Panc1 (cell line): ENCODE data around the gene AFG1L. TPM values are rescaled to one million over a fixed set of nuclear protein-coding genes. Genes with fewer than 3 reads are reported as not detected.

Experiments used
- ATAC-seq: fragments of 200-7000 bp; cut with Tn5 transposase; 2 replicates; pipeline ENCODE4 v1.9.1; 2020; ENCODE audit warnings: mild to moderate bottlenecking, moderate library complexity
- BruUV-seq: library from RNA; stranded (reverse); fragments of 400-500 nt; replicated peaks from 2 replicates; lab custom pipeline; 2021; lab: Mats Ljungman, UMichigan
- CTCF ChIA-PET: fragments of 300-600 bp; sonication (Branson Sonifier 250); formaldehyde crosslinking; loops from one replicate; lab custom pipeline; 2022; ENCODE audit warnings: antibody characterized with exemption; lab: Charles Lee
- POLR2A ChIA-PET: fragments of 300-600 bp; sonication (Branson Sonifier 250); formaldehyde crosslinking; loops from one replicate; lab custom pipeline; 2022; ENCODE audit warnings: antibody characterized with exemption; lab: Charles Lee
- DNase-seq: peaks from one replicate; pipeline ENCODE4 v3.0.0-alpha.2; 2010; ENCODE audit warnings: low read depth, low spot score
- H3K27ac ChIP-seq: 2 replicates; pipeline ENCODE4 v1.5.1; 2011; ENCODE audit warnings: mild to moderate bottlenecking, low read length, inconsistent platforms
- H3K27me3 ChIP-seq: fragments of 200-500 bp; sonication (Bioruptor generic); 2 replicates; pipeline ENCODE4 v1.6.0; 2014; ENCODE audit warnings: low read length, inconsistent platforms; ENCODE audit not compliant: control insufficient read depth, insufficient read depth
- H3K36me3 ChIP-seq: fragments of 200-500 bp; sonication (Bioruptor generic); 2 replicates; pipeline ENCODE4 v1.5.1; 2014; ENCODE audit warnings: inconsistent platforms, mild to moderate bottlenecking, low read length, moderate library complexity; ENCODE audit not compliant: control insufficient read depth, insufficient read depth
- H3K4me1 ChIP-seq: 2 replicates; pipeline ENCODE4 v1.5.1; 2011; ENCODE audit warnings: inconsistent platforms, mild to moderate bottlenecking, low read length, moderate library complexity; ENCODE audit not compliant: control insufficient read depth, insufficient read depth
- H3K4me3 ChIP-seq, 2 experiments: 2 replicates each; pipeline ENCODE4 v1.5.1; 2011 to 2012; ENCODE audit warnings: low read depth in 2 of 2, low read length in 2 of 2, mild to moderate bottlenecking in 2 of 2, inconsistent platforms in 1 of 2, moderate library complexity in 1 of 2
- H3K9me3 ChIP-seq: fragments of 200-500 bp; sonication (Bioruptor generic); 2 replicates; pipeline ENCODE4 v1.5.1; 2014; ENCODE audit warnings: low read depth, mild to moderate bottlenecking, inconsistent platforms, low read length, moderate library complexity; ENCODE audit not compliant: control insufficient read depth, insufficient read depth
- POLR2AphosphoS5 ChIP-seq: IDR thresholded peaks from 2 replicates; pipeline ENCODE4 v1.6.1; 2012; ENCODE audit warnings: mild to moderate bottlenecking, low read depth, low read length, moderate library complexity
- SIN3A ChIP-seq: IDR thresholded peaks from 2 replicates; pipeline ENCODE4 v1.6.1; 2012; ENCODE audit warnings: low read depth, mild to moderate bottlenecking, low read length, moderate library complexity, borderline replicate concordance; ENCODE audit not compliant: insufficient read depth
- TCF7L2 ChIP-seq: IDR thresholded peaks from 2 replicates; pipeline ENCODE4 v1.6.1; 2011; ENCODE audit warnings: mild to moderate bottlenecking, low read depth, low read length, inconsistent platforms
- in situ Hi-C: cut with HindIII; loops from 2 replicates; pipeline ENCODE4 v1.10.0; 2016; ENCODE audit warnings: low sequenced_read_pairs, low pct_unique_long_range_greater_than_20kb
- intact Hi-C: fragments of 100-400 bp; cut with micrococcal nuclease; formaldehyde crosslinking; loops from one replicate; pipeline ENCODE4 v1.10.0; 2022; ENCODE audit not compliant: unreplicated experiment
- total RNA-seq: library from RNA; stranded (reverse); gene quantifications from one replicate; pipeline ENCODE4 v1.2.1, GENCODE V29; 2021; ENCODE audit not compliant: unreplicated experiment
- TF ChIP-seq, protein P1 (sequence below): fragments of 450-650 bp; IDR thresholded peaks from 2 replicates; pipeline ENCODE4 v1.5.1; 2017; ENCODE audit warnings: mild to moderate bottlenecking
- TF ChIP-seq, protein P2 (sequence below), 2 experiments: IDR thresholded peaks; 2 replicates each; pipeline ENCODE4 v1.6.1; 2011 to 2012; ENCODE audit warnings: low read depth in 2 of 2, control low read depth in 1 of 2, low read length in 1 of 2, mild to moderate bottlenecking in 1 of 2, moderate library complexity in 1 of 2; ENCODE audit not compliant: insufficient read depth in 1 of 2

Gene AFG1L
- total RNA-seq, 1 experiment from 2014 or later, result 12.4 TPM

DNA sequence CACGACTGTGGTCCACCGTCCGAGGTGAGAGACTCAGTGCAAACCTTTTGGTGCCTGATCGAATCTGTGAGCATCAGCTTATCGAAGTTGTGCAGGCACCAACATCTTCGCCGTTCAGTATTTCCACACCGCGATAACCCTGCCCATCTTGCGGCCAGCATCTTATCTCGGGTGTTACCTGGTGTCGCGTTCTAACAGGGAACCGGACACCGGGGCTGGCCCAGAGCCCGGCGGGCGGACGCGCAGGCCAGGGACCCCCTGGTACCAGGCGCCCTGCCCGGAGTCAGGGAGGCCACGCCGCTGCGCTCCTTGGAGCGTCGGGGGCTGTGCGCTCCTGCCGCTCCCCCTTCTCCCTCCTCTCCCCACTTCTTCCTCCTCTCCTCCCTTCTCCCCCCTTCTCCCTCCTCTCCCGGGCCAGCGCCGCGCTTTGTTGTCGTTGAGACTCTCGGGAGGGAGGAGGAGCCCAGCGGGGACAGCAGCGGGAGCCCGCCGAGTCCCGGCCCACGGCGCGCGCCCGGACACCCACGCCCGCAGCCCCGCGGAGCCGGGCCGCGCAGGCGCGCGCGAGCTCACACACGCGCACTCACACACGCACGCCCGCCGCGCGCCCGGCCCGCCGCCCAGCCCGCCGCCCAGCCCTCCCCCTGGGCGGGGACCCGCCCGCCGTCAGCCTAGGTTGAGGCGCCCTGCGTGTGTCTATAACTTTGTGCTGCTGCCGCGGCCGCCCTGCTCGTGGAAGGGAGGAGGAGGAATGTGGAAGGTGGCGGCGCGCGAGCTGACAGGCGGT lies 264.4 kb downstream of the AFG1L start:
- Histone ChIP-seq H3K27me3 (no peaks in the 10 kb centered on the region; the same call in 1 of the 2 replicates), H3K4me3 (peak overlapping the region; percentile 96 to 98), H3K4me1 (peaks cover 21% of the 10 kb centered on the region), H3K27ac (peak overlapping the region; percentile 88), H3K36me3 (no peaks in the 10 kb centered on the region; the same call in 1 of the 2 replicates), H3K9me3 (no peaks in the 10 kb centered on the region)
- CTCF ChIA-PET, result interaction anchor here (0.8 to 0.9 kb wide), 2 partner anchors 118 to 519 kb away, joined by 3 to 4 read pairs; no protein-coding TSS in a partner anchor
- no TSS peak for BruUV-seq
- TF ChIP-seq, protein P1, sequence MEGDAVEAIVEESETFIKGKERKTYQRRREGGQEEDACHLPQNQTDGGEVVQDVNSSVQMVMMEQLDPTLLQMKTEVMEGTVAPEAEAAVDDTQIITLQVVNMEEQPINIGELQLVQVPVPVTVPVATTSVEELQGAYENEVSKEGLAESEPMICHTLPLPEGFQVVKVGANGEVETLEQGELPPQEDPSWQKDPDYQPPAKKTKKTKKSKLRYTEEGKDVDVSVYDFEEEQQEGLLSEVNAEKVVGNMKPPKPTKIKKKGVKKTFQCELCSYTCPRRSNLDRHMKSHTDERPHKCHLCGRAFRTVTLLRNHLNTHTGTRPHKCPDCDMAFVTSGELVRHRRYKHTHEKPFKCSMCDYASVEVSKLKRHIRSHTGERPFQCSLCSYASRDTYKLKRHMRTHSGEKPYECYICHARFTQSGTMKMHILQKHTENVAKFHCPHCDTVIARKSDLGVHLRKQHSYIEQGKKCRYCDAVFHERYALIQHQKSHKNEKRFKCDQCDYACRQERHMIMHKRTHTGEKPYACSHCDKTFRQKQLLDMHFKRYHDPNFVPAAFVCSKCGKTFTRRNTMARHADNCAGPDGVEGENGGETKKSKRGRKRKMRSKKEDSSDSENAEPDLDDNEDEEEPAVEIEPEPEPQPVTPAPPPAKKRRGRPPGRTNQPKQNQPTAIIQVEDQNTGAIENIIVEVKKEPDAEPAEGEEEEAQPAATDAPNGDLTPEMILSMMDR, result no peak
- TF ChIP-seq TCF7L2 (peak; percentile 42; the same call in 1 of the 2 replicates), SIN3A (peak; percentile 3; the same call in 1 of the 2 replicates), POLR2AphosphoS5 (peak; percentile 64; the same call in 1 of the 2 replicates)
- TF ChIP-seq, protein P2, sequence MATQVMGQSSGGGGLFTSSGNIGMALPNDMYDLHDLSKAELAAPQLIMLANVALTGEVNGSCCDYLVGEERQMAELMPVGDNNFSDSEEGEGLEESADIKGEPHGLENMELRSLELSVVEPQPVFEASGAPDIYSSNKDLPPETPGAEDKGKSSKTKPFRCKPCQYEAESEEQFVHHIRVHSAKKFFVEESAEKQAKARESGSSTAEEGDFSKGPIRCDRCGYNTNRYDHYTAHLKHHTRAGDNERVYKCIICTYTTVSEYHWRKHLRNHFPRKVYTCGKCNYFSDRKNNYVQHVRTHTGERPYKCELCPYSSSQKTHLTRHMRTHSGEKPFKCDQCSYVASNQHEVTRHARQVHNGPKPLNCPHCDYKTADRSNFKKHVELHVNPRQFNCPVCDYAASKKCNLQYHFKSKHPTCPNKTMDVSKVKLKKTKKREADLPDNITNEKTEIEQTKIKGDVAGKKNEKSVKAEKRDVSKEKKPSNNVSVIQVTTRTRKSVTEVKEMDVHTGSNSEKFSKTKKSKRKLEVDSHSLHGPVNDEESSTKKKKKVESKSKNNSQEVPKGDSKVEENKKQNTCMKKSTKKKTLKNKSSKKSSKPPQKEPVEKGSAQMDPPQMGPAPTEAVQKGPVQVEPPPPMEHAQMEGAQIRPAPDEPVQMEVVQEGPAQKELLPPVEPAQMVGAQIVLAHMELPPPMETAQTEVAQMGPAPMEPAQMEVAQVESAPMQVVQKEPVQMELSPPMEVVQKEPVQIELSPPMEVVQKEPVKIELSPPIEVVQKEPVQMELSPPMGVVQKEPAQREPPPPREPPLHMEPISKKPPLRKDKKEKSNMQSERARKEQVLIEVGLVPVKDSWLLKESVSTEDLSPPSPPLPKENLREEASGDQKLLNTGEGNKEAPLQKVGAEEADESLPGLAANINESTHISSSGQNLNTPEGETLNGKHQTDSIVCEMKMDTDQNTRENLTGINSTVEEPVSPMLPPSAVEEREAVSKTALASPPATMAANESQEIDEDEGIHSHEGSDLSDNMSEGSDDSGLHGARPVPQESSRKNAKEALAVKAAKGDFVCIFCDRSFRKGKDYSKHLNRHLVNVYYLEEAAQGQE (IDR thresholded peaks at IDR 0.05; ENCODE audit: insufficient read depth in 1 of 2, low read depth in 2 of 2, low read length in 1 of 2), result 0 out of 4 replicates have a peak, but pooled peaks of 1 of the 2 experiments have one; percentile 14
- ATAC-seq (peak; percentile 72), DNase-seq (no peak)
- POLR2A ChIA-PET, result no interaction called here
- in situ Hi-C loops (no loop called here), intact Hi-C loops (loop anchor here (5.0 kb wide), 1 partner anchor 223 kb away; no protein-coding TSS in a partner anchor)

DNA sequence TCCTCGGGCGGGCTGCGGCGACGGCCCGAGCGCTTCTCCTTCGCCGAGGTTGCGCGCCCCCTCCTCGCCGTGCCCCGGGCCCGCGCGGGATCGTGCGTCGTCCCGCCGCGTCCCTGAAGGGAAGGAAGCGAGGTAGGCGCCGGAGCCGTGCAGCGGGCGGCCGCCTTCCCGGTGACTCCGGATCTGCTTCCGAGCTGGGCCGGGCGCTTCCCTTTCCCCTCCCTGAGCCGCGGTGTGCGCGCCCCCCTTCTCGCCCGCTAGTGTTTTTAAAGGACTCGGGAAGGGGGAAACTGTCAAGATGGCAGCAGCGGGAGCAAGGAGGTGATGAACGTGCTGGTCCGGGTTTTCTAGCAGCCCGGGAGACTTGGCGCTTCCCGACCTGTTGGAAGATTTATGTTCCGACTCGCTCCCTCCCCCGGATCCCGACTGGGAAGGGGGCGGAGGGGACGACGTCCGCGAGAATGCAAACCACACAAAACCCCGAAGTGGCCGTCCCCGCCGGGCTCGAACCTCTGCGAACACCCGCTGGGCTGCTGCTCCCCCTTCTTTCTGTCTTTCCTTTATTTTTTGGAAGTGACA lies 265.1 kb downstream of the AFG1L start:
- no peaks in the 10 kb centered on the region for H3K9me3 ChIP-seq
- H3K27me3 ChIP-seq, result no peaks in the 10 kb centered on the region; the same call in 1 of the 2 replicates
- peak; percentile 1 for ATAC-seq
- H3K4me3 ChIP-seq, result peak overlapping the region; percentile 96 to 98
- in situ Hi-C loops, result no loop called here
- TF ChIP-seq, protein P1, result no peak
- TF ChIP-seq, protein P2 (IDR thresholded peaks at IDR 0.05; ENCODE audit: insufficient read depth in 1 of 2, low read depth in 2 of 2, low read length in 1 of 2), result 0 out of 4 replicates have a peak, but pooled peaks of 1 of the 2 experiments have one; percentile 39
- no peak for TF ChIP-seq TCF7L2
- H3K4me1 ChIP-seq, result peaks cover 28% of the 10 kb centered on the region
- H3K36me3 ChIP-seq, result no peaks in the 10 kb centered on the region; the same call in 1 of the 2 replicates
- H3K27ac ChIP-seq, result peak overlapping the region; percentile 88
- intact Hi-C loops, result loop anchor here (5.0 kb wide), 2 partner anchors 222 to 277 kb away; no protein-coding TSS in a partner anchor
- TSS peak; percentile 88 for BruUV-seq
- DNase-seq, result no peak
- ChIA-PET POLR2A (interaction anchor here (0.6 kb wide), 1 partner anchor 8 kb away, joined by 10 read pairs; no protein-coding TSS in a partner anchor), CTCF (interaction anchor here (0.6 to 0.8 kb wide), 4 partner anchors 279 to 520 kb away, joined by 3 to 4 read pairs (median 4); no protein-coding TSS in a partner anchor)
